Fibroblast of pulmonary artery (primary cell): ENCODE data around the gene SLC6A6.
A peak's percentile ranks its signal among the peaks of the same experiment; 100 is the strongest.

ENCODE experiments used
- DNase-seq: peaks from one replicate; pipeline ENCODE4 v3.0.0-alpha.2; 2010; ENCODE audit warnings: low read depth
- H3K4me3 ChIP-seq: replicated peaks from 2 replicates; pipeline ENCODE4 v1.5.1; 2011; ENCODE audit warnings: low read depth, mild to moderate bottlenecking, control low read depth, low read length, moderate library complexity
- CTCF ChIP-seq: IDR thresholded peaks from 2 replicates; pipeline ENCODE4 v1.5.1; 2011; ENCODE audit warnings: mild to moderate bottlenecking, control low read depth, low read length, inconsistent platforms; ENCODE audit errors: missing control alignments

Gene SLC6A6

GRCh38 chr3:14484741-14485140, 82.3 kb downstream of the SLC6A6 start:
- H3K4me3 ChIP-seq = no peak overlapping the region
- no peak for DNase-seq
- no peak for TF ChIP-seq CTCF

GRCh38 chr3:14485981-14486380, 83.6 kb downstream of the SLC6A6 start:
- DNase-seq = no peak
- TF ChIP-seq CTCF = no peak

GRCh38 chr3:14486460-14486859, 84.1 kb downstream of the SLC6A6 start:
- TF ChIP-seq CTCF = no peak
- H3K4me3 ChIP-seq = no peak overlapping the region
- DNase-seq = no peak

More at GRCh38 chr3:14485981-14486380, 83.6 kb downstream of the SLC6A6 start:
- no peak overlapping the region for H3K4me3 ChIP-seq

- no peak overlapping the region for H3K4me3 ChIP-seq
- TF ChIP-seq CTCF = no peak
- DNase-seq = no peak
These were observed 84.7 kb downstream of the SLC6A6 start for GRCh38 chr3:14487086-14487485.

- no peak for TF ChIP-seq CTCF
- DNase-seq = no peak
- no peak overlapping the region for H3K4me3 ChIP-seq
These were observed 85.4 kb downstream of the SLC6A6 start for GRCh38 chr3:14487821-14488220.

GRCh38 chr3:14488286-14489041, 86.1 kb downstream of the SLC6A6 start:
- peak; percentile 16 for DNase-seq
- no peak overlapping the region for H3K4me3 ChIP-seq
- TF ChIP-seq CTCF = no peak

- no peak overlapping the region for H3K4me3 ChIP-seq
- TF ChIP-seq CTCF = no peak
- no peak for DNase-seq
These were observed 87.2 kb downstream of the SLC6A6 start for GRCh38 chr3:14489641-14490040.
